Fibroblast of peridontal ligament (primary cell): Measurements from ENCODE around the gene CD209.
"Not testable (repeated sequence)": the region's sequence is repeated elsewhere in the genome, so short reads cannot be mapped to it uniquely, and the experiment has no call there.

Experiments used
- DNase-seq: peaks from one replicate; pipeline ENCODE4 v3.0.0-alpha.2; 2010; ENCODE audit errors: extremely low read depth

CD209 gene, protein sequence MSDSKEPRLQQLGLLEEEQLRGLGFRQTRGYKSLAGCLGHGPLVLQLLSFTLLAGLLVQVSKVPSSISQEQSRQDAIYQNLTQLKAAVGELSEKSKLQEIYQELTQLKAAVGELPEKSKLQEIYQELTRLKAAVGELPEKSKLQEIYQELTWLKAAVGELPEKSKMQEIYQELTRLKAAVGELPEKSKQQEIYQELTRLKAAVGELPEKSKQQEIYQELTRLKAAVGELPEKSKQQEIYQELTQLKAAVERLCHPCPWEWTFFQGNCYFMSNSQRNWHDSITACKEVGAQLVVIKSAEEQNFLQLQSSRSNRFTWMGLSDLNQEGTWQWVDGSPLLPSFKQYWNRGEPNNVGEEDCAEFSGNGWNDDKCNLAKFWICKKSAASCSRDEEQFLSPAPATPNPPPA

DNA sequence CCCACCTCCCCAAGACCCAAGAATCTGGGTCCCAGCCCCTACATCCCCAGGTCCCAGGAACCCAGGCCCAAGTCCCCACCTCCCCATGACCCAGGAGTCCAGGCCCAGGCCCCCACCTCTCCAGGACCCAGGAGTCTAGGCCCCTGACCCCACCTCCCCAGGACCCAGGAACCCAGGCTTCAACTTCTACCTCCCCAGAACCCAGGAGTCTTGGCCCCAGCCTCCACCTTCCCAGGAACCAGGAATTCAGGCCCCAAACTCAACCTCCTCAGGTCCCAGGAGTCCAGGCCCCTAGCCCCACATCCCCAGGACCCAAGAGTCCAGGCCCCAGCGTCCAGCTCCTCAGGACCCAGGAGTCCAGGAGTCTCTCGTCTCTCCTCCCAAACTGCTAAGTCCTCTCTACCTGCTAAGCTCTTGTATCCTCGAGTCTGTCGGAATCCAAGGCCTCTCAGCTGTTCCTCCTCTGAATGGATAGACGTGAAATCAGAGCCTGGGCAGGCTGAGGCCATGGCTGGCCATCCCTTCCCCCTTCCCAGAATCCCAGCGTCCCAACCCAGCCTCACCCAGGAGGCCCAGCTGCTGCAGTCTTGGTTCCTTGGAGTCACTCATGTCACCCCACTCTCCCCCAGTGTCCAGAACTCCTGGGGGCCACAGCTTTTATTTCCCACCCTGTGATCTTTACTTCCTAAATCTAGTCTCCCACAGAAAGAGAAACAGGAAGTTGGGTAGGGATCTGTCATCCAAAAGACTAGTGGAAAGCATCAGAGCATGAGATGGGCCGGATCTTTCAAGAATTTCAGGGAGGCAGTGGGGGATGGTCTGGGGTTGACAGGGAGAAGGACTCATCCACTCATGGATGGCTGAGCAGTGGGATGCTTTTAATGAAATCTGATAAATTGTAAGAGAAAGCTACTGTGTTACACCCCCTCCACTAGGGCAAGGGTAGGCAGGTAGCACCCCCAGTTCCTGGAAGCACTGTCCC is at the start of gene CD209:
CD209 (minus strand) TSS at position 632 of the 982 bp plus-strand sequence; CDS start at position 609, 23 bp downstream.
- no peak for DNase-seq

DNA sequence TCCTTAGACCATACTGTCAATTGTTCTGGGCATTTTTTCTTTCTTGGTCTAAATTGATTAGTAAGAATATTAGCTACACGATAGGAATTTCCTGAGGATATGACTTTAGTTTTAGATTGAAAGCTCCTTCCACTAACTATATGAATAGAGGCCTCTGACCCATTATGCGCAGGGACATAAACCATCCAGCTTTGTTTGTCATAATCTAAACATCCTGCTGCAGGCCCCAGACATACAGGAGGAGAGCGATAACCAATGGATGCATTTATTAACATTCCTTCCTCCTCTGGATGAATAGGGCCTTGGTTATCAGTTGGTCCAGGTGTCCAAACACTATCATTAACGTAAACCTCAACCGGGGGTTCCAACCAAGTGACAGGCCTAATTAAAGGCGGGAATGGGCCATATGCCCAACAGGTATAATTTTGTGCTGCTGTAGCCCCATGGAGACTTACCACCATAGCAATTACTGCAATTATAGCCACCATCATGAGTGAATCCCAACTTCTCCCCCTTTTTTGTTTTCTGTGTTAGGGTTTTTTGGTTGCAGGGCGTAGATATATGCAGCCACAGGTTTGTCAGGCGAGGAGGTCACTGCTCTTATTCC is 48.3 kb upstream of the CD209 start:
- DNase-seq = no peak

DNA sequence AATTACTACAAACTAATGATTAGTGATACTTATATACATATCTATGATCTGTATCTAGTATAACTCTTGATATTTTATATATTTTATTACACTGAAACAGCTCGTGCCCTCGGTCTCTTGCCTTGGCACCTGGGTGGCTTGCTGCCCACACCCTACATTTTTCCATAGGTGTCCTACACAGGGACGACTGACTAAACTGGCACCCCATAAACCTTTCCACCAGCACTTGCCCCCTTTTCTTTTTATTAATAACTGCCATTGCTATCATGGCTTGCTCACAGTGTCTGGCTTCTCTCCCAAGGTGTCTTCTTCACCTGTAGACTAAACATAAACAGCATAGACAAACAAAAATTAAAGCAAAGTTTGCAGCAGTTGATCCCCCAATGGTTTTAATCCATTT is 46.2 kb upstream of the CD209 start:
- no peak for DNase-seq

DNA sequence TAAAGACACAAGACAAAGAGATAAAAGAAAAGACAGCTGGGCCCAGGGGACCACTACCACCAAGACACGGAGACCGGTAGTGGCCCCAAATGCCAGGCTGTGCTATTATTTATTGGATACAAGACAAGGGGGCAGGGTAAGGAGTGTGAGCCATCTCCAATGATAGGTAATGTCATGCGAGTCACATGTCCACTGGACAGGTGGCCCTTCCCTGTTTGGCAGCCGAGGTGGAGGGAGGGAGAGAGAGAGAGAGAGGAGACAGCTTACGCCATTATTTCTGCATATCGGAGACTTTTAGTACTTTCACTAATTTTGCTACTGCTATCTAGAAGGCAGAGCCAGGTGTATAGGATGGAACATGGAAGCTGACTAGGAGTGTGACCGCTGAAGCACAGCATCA is 45.4 kb upstream of the CD209 start:
- DNase-seq = not testable (repeated sequence)

DNA sequence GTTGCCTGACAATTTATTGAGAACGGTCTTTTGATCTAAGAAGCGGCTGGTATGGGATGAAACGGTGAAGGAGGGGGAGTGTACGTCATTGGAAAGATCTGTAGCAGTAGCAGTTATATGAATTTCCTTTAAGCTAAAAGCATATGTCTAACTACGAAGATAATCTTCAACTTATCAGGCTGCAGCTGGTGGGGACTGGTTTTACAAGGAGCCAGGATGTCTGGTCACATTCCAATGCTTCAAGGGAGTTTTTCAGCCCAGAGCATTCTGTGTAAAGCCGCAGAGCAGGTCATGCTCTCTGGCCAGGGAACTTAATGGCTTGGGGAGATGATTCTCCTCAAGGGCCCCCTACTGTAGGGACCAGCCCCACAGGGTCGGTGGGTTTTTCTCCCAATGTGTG is 44.9 kb upstream of the CD209 start:
- DNase-seq = no peak

DNA sequence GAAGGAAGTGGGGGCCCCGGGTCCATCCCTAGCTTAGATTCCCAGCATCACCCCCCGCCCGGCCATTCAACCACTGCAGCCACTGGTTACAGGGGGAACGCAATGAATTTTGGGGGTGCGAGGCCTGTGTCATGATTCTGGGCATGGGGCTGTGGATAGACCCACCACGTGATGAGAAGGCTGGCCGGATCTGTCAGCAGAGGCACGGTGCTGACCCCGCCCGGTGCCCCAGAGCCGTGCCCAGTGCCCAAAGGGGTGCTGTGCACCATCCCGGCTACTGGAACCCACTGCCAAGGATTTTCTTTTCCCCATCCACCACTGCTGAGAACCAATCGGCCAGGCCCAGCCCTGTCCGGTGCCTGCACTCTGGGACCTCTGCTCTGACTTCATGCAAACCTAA is 43.1 kb upstream of the CD209 start:
- DNase-seq = no peak

DNA sequence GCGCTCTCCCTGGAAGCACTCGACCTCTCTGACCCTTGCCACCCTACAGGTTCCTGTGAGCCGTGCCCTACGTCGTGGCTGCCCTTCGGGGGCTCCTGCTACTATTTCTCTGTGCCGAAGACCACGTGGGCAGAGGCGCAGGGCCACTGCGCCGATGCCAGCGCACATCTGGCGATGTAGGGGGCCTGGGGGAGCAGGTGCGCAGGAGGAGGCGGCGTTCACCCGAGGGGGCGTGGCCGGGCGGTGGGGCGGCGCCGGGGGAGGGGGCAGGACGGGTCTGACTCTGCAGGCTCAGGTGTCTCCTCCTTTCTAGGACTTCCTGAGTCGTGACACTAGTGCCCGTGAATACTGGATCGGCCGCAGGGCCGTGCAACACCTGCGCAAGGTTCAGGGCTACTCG is 42.1 kb upstream of the CD209 start:
- DNase-seq = no peak

DNA sequence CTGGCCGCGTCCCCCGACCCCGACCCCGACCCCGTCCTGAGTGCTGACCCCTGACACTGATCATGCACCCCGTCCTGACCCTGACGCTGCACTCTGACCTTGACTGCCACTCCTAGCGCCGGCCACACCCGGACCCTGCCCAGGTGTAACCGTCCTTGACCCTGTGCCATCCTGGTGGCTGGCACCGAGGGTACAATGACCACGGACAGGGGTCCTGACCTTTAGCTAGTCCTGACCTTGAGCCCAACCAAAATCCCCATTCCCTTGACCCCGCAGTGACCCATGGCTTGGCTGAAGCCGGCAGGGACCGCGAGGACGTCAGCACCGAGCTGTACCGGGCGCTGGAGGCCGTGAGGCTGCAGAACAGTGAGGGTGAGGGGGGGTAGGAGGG is 41.6 kb upstream of the CD209 start:
- DNase-seq = no peak

DNA sequence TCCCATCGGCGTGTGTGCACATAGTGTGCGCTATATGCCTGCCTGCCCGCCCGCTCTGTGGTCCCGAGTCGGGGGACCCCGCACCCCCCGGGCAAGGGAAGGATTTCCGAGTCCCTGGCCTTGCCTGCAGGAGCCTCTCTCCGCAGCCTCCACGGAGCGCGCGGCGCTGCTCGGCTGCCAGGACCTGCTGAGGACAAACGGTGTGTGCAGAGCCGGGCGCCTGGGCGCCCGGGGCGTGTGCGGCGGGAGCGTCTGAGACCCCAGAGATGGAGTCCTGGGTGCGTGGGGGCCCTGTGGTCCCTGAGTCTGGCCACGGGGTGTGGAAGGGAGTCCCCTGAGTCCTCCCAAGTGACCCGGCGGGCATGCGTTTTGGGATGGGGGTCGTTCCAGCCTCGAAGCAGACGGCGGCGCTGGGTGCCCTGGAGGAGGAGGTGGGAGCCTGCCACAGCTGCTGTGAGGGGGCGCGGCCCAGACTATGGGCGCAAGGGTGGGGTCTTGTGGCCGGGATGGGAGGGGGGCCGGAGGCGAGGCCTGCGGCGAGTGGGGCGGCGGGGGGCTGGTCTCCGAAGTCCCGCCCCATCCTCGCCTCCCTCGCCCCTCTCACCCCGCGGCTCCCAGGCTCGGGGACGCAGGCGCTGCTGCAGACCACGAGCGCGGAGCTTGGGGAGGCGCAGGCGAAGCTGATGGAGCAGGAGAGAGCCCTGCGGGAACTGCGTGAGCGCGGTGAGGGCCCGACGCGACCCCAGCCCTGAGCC is 41.0 kb upstream of the CD209 start:
- no peak for DNase-seq

DNA sequence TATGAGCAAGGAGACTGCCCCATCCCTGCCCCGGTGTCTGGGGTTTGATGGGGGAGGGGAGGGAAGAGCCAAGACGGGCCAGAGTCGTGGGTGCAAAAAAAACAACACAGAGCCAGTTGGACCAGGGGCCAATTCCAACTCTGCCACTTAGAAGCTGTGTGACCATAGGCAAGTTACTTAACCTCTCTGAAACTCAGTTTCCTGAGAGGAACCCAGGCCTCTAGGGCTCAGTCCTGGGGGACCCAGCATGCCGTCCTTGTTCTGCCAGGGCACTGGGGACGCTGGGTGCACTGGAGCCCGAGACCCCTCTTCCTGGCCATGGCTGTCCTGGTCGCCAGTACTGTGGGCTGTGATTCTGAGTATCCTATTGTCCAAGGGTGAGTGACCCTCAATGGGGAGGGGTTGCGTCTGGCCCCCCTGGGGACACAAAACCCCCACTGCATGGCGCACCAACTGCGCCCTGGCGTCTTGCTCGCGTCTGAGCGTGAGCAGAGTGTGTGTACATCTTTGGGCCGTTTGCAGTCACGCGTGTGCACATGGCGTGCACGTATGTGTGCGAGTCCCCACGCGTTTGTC is 40.4 kb upstream of the CD209 start:
- DNase-seq = no peak

DNA sequence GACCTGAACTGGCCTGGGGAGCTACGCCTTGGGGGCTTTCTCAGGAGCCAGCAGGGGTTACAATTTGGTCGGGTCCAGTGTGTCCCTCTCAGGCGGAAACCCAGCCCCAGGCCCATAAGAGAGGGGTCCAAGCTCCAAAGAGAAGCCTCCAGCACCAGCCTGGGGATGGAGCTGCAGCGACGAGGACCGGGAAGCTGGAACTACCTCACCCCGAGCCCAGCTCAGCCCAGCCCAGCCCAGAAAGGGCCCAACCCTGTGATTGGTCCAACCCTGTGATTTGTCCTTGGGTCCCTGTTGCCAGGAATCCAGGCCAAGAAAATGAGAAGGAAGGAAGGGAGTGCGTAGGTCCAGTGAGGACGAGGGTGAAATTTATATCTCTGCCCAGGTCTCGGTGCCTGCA is 39.8 kb upstream of the CD209 start:
- no peak for DNase-seq

DNA sequence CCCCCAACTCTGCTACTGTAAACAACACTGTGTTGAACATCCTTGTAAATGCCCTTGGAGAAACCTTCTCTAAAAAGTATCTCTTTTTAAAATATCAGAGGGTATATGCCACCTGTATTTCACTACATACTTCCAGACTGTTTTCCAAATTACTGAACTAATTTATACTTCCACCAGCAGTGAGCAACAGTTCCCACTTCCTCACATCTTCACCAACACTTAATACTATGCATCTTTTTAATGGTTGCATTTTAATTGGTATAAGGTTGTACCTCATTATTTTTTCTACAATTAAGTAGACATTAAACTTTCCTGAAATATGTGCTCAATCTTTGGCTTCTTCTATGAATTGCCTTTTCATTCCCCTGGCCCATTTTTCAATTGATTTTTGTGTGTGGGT is 37.5 kb upstream of the CD209 start:
- DNase-seq = no peak

DNA sequence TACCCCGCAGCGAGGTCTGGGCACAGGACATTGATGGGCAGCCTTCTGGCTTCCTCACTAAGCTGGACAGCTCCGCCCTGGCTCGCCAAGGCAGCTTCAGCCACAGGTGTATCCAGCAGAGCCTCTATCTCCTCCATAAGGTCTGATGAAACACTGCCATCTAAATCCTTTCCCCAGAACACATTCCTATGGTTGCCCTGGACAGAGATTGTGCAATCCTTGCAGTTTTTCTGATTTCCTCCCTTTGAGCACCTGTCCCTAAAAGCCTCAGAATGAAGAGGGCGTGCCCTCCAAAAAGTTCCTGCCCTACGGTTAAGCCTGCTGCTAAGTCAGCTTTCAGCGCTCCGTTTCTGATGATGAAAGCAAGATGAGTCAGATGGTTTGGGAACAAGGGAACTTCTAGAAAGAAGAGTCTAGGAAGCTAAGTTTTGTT is 36.7 kb upstream of the CD209 start:
- peak; percentile 30 for DNase-seq

DNA sequence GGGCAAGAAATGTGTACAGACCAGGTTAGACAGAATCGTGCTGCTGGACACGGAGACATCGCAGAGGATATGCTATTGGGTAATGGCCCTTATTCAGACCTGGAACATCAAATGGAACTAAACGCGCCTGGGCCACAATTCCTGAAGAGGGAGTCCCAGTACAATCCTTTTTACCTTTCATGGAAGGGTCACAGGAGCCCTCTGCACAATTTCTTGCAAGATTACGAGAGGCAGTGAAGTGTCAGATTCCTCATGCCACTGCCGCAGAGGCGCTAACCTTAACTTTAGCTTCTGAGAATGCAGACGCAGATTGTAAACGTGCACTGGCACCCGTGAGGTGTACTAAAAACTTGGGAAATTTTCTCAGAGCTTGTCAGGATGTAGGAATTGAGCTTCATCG is 33.8 kb upstream of the CD209 start:
- DNase-seq = no peak

DNA sequence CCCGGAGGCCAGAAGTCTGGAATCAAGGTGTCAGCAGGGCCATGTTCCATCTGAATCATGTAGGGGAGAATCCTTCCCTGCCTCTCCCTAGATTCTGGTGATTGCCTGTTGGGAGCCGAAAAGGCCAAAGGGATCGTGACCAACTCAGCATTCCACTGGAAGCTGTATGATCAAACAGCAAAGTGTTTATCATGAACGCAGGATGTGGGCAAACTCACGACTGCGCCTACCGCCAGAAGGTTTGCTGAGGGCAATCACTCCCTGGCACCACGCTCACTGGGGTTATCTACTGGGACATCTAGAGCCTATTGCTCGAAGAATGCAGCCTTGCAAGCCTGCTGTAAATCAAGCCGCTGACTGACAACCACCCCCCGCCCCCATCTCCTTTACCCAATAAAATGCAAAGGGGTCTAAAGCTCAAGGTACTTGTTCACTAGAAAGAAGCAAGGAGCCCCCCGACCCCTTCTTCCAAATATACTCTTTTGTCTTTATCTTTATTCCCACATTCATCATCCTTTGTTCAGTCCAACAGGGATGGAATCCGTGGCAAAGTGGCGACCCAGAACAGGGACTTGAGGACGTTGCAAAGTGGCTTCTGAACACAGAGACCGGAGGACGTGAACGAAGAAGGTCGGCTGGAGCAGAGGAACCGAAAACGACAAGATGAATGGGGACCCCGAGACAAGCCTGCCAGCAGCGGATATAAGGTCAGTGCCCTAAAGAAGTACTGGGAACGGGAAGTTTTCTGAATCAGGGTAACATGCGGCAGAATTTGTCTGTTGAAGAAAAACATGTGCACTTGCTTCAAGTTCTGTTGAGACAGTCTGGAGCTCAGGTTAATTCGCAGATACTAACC is 32.5 kb upstream of the CD209 start:
- no peak for DNase-seq

DNA sequence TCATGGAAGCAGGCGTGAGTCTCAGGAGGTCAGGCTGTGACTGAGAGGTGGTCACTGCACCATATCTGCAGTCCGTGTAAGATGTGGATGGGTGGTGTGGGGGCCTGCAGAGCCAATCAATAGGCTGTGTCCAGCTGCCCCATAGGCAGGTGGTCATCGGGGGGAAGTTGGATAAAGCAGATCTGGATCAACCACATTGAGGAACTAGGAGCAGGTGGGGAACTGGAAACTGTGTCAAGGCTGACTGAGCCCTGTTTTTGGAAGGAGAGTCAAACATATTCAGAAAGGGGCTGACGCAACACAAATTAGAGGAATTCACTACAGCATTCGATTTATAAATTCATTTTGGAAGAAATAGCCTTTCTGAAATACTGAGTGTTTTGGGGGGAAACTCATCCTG is 30.7 kb upstream of the CD209 start:
- no peak for DNase-seq

DNA sequence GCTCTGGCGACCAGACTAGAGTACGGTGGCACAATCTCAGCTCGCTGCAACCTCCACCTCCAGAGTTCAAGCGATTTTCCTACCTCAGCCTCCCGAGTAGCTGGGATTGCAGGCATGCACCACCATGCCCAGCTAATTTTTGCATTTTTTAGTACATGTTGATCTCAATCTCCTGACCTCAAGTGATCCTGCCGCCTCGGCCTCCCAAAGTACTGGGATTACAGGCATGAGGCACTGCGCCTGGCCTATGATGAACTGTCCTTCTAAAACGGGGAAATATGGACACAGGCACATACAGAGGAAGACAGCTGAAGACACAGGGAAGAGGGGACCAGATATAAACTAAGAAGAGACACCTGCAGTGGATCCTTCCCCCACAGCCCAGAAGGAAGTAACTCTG is 28.4 kb upstream of the CD209 start:
- DNase-seq = no peak

DNA sequence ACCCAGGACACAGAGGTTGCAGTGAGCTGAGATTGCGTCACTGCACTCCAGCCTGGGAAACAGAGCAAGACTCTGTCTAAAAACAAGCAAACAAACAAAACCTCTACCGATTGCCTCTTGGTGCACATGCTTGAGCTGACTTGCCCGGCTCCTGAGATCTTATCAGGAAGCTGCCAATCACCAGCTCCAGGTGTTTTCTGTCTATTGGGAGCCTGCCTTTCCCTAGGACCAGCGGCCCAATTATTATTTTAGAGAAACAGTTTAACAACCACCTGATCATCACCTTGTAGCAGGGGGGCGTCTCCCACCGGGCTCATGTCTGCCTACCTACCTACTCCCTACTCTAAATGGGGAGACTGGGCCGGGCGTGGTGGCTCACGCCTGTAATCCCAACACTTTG is 26.5 kb upstream of the CD209 start:
- DNase-seq = no peak

DNA sequence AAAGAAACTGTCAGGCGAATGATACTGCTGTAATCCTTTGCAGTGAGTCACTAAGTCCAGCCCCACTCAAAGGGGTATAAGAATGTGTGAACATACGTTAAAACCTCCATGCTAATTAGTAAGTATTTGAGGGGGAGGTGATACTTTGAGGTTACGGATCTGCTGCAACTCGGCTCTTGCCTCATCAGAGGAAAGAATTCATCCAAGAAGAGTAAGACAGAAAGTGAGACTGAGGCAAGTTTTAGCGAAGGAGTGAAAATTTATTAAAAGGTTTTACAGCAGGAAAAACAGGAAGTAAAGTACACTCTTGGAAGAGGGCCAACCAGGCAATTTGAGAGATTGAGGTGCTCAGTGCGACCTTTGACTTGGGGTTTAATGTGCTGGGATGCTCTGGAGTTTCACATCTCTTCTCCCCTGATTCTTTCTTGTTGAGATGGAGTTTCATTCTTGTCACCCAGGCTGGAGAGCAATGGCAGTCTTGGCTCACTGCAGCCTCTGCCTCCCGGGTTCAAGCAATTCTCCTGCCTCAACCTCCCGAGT is 25.5 kb upstream of the CD209 start:
- no peak for DNase-seq

DNA sequence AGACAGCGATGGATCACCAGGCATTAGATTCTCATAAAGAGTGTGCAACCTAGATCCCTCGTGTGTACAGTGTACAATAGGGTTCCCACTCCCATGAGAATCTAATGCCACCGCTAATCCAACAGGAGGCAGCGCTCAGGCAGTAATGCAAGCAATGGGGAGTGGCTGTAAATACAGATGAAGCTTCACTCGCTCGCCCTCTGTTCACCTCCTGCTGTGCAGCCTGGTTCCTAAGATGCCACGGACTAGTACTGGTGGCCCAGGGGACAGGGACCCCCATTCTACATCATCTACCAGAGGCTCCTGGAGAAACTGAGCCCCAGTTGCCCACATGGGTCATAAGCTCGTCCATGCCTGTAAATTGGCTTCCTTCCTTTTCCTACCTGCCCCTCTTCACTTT is 23.7 kb upstream of the CD209 start:
- no peak for DNase-seq
